GM12873 (cell line): Measurements from ENCODE around the gene KCTD3.

ENCODE experiments used
- CTCF ChIP-seq: IDR thresholded peaks from 2 replicates; pipeline ENCODE4 v1.5.1; 2012; ENCODE audit warnings: low read depth, mild to moderate bottlenecking, moderate library complexity, low read length, control low read depth; ENCODE audit not compliant: insufficient read depth; ENCODE audit errors: missing control alignments

Gene KCTD3

GRCh38 chr1:215556996-215557395 lies 10.1 kb upstream of the KCTD3 start:
- TF ChIP-seq CTCF, result no peak

DNA sequence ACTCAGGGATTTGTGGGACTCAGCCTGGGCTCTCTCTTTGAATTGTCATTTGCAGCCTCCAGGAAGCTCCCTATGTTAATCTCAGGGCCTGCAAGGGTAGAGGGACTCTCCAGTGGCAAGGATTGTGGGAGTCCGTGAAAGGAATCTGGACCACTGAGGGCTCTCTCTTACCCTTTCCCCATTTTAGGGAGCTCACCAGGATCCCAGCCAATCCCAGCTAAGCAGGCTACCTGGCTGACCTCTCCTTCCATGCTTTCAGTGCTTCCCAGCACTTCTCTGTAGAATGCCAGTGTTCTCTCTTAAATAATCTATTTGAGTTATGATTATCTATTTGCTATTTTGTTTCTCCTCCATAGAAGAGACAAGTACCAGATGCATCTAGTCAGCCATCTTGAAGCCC lies 9.6 kb upstream of the KCTD3 start:
- no peak for TF ChIP-seq CTCF

DNA sequence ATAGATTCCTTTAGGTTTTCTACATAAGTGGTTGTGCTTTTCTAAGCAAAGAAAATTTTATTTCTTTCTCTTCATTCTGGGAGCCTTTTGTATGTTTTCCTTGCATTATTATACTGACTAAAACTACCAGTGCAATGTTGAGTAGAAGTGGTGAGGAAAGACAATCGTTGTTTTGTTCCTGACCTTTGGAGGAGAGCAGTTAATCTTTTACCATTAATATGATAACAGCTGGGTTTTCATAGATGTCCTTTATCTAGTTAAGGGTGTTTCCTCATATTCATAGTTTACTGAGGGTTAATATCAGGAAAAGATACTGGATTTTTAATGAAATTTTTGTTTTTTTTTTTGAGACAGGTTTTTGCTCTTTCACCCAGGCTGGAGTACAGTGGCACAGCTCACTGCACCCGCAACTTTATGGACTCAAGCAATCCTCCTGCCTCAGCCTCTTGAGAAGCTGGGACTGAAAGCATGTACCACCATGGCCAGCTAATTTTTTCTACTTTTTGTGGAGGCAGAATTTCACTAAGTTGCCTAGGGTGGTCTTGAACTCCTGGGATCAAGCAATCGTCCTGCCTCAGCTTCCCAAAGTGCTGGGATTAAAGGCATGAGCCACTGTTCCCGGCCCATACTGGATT lies 9.0 kb upstream of the KCTD3 start:
- TF ChIP-seq CTCF, result no peak

- no peak for TF ChIP-seq CTCF
These were observed 591 bp downstream of the KCTD3 start for GRCh38 chr1:215567491-215568298.

GRCh38 chr1:215568299-215568692 lies 1.2 kb downstream of the KCTD3 start:
- no peak for TF ChIP-seq CTCF

GRCh38 chr1:215569986-215570824 lies 3.1 kb downstream of the KCTD3 start:
- no peak for TF ChIP-seq CTCF

- no peak for TF ChIP-seq CTCF
These were observed 14.8 kb downstream of the KCTD3 start for GRCh38 chr1:215581896-215582295.
